Measurements from ENCODE around the gene LRRC37A3.
"Not testable (repeated sequence)": the region's sequence is repeated elsewhere in the genome, so short reads cannot be mapped to it uniquely, and the experiment has no call there.

GRCh38 chr17:64915244-64915643, 4.0 kb downstream of the LRRC37A3 start:
- TF ChIP-seq, protein P1, sequence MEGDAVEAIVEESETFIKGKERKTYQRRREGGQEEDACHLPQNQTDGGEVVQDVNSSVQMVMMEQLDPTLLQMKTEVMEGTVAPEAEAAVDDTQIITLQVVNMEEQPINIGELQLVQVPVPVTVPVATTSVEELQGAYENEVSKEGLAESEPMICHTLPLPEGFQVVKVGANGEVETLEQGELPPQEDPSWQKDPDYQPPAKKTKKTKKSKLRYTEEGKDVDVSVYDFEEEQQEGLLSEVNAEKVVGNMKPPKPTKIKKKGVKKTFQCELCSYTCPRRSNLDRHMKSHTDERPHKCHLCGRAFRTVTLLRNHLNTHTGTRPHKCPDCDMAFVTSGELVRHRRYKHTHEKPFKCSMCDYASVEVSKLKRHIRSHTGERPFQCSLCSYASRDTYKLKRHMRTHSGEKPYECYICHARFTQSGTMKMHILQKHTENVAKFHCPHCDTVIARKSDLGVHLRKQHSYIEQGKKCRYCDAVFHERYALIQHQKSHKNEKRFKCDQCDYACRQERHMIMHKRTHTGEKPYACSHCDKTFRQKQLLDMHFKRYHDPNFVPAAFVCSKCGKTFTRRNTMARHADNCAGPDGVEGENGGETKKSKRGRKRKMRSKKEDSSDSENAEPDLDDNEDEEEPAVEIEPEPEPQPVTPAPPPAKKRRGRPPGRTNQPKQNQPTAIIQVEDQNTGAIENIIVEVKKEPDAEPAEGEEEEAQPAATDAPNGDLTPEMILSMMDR (IDR thresholded peaks at IDR 0.05) = not testable (repeated sequence)
- TF ChIP-seq POLR2AphosphoS5 (IDR thresholded peaks at IDR 0.05; ENCODE audit: low read depth, low read length); REST (IDR thresholded peaks at IDR 0.05; ENCODE audit: insufficient read depth in 1 of 2, low read depth in 2 of 2, low read length in 1 of 2): not testable (repeated sequence)
